ENCODE measurements around the gene DCAF8.

DCAF8 gene

DNA sequence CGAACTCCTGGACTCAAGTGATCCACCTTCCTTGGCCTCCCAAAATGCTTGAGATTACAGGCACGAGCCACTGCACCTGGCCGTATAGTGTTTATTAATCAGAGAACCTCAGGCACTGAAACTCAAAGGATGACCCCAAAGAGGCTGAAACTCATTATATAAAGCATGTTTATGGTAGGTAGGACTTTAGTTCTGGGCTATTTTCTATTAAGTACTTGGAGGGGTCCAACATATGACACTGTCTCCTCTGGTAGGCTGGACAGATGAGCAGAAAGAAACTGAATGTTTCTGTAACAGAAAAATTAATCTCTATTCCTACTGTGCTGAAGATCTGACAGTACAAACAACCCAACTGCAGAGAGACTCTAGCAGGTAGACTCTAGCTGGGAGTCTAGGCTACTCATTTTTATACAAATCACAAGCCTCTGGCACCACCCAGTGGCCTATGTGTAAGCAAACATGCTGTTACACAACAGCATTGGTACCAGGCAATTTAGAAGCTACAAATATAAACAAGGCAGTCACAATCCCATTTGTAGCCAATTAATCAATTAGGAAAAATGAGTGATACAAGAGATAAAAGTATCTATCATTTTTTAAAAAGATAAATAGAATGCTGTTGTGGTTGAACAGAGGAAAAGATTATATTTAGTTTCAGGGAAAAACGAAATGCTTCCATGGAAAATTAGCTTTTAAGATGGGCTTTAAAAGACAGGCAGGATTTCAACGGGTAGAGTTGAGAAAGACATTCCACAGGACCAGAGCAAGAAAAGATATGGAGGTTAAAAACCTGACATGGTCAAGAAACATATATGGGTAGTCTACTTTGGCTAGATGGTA lies 10.4 kb downstream of the DCAF8 start:
- Histone ChIP-seq H3K9me2 (replicated peaks; ENCODE audit: low read depth, low read length) (no peaks in the 10 kb centered on the region), H4K20me1 (ENCODE audit: insufficient read depth, low read length, poor library complexity, severe bottlenecking) (peaks cover 14% of the 10 kb centered on the region), H3K9me3 (ENCODE audit: insufficient read depth, low read depth, low read length) (no peaks in the 10 kb centered on the region), H2AFZ (ENCODE audit: low read length) (no peak overlapping the region), H3K79me2 (ENCODE audit: insufficient read depth, low read length) (peaks cover 25% of the 10 kb centered on the region), H3K9ac (ENCODE audit: low read depth, low read length, poor library complexity, severe bottlenecking) (no peak overlapping the region), H3K27me3 (ENCODE audit: insufficient read depth, low read length, poor library complexity, severe bottlenecking) (no peaks in the 10 kb centered on the region), H3K4me3 (ENCODE audit: low read length, poor library complexity, severe bottlenecking) (no peak overlapping the region), H3F3A (ENCODE audit: low read depth) (no peaks in the 10 kb centered on the region), H3K4me1 (ENCODE audit: insufficient read depth, low read length, poor library complexity, severe bottlenecking) (peaks cover 4% of the 10 kb centered on the region), H3K4me2 (ENCODE audit: low read depth, low read length, poor library complexity, severe bottlenecking) (no peak overlapping the region), H3K36me3 (ENCODE audit: insufficient read depth, low read length) (no peaks in the 10 kb centered on the region)
- TF ChIP-seq, protein P1, sequence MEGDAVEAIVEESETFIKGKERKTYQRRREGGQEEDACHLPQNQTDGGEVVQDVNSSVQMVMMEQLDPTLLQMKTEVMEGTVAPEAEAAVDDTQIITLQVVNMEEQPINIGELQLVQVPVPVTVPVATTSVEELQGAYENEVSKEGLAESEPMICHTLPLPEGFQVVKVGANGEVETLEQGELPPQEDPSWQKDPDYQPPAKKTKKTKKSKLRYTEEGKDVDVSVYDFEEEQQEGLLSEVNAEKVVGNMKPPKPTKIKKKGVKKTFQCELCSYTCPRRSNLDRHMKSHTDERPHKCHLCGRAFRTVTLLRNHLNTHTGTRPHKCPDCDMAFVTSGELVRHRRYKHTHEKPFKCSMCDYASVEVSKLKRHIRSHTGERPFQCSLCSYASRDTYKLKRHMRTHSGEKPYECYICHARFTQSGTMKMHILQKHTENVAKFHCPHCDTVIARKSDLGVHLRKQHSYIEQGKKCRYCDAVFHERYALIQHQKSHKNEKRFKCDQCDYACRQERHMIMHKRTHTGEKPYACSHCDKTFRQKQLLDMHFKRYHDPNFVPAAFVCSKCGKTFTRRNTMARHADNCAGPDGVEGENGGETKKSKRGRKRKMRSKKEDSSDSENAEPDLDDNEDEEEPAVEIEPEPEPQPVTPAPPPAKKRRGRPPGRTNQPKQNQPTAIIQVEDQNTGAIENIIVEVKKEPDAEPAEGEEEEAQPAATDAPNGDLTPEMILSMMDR (conservative IDR thresholded peaks at IDR 0.05; ENCODE audit: low read length): peak; percentile 86
- no peak for TF ChIP-seq EZH2phosphoT487 (IDR thresholded peaks at IDR 0.05; ENCODE audit: borderline replicate concordance)

DNA sequence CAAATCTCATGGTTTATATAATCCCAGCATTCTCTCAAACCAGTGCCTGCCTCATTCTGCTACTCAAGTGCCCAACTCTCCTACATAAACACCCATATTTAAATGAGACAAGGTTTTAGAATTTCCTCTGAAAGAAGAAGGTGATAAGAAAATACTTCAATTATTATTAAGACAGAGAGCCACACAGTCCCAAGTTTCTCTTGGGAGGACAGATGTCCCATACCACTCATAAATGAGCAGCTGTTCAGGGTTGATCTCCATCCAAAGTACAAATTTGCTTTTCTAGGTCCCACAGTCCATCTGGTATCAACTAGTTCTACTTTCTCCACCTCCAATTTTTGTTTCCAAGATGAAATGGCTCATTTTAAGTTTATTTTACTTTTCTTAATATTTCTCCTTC lies 11.3 kb downstream of the DCAF8 start:
- Histone ChIP-seq H3K9me3 (ENCODE audit: insufficient read depth, low read depth, low read length) (no peaks in the 10 kb centered on the region), H3K9ac (ENCODE audit: low read depth, low read length, poor library complexity, severe bottlenecking) (no peak overlapping the region), H3K4me3 (ENCODE audit: low read length, poor library complexity, severe bottlenecking) (no peak overlapping the region), H3K4me1 (ENCODE audit: insufficient read depth, low read length, poor library complexity, severe bottlenecking) (no peaks in the 10 kb centered on the region), H3K4me2 (ENCODE audit: low read depth, low read length, poor library complexity, severe bottlenecking) (no peak overlapping the region), H3F3A (ENCODE audit: low read depth) (no peaks in the 10 kb centered on the region), H3K79me2 (ENCODE audit: insufficient read depth, low read length) (peaks cover 25% of the 10 kb centered on the region; the same call in 1 of the 2 replicates), H3K36me3 (ENCODE audit: insufficient read depth, low read length) (no peaks in the 10 kb centered on the region), H3K27me3 (ENCODE audit: insufficient read depth, low read length, poor library complexity, severe bottlenecking) (no peaks in the 10 kb centered on the region), H4K20me1 (ENCODE audit: insufficient read depth, low read length, poor library complexity, severe bottlenecking) (peaks cover 10% of the 10 kb centered on the region), H2AFZ (ENCODE audit: low read length) (no peak overlapping the region), H3K9me2 (replicated peaks; ENCODE audit: low read depth, low read length) (no peaks in the 10 kb centered on the region)
- TF ChIP-seq EZH2phosphoT487 (IDR thresholded peaks at IDR 0.05; ENCODE audit: borderline replicate concordance): no peak
- TF ChIP-seq, protein P1 (conservative IDR thresholded peaks at IDR 0.05; ENCODE audit: low read length): no peak

DNA sequence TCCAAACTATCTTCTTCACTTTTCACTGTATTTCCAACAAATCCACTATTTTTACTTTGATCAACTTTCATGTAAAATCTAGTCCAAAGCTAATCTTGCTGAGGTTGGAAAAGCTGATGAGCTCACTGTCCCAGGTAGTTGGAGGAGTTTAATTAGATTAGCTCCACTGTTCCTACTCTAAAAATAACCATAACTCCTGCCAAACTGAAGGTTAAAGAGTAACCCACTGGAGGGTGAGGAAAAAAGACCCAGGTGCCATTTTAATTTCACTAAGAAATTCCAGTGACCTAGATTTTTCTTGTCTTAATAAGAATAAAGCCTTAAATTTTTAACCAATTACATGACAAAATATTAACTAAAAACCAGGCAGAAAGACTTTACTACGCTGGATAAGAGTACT lies 15.3 kb downstream of the DCAF8 start:
- H2AFZ ChIP-seq (ENCODE audit: low read length): no peak overlapping the region
- TF ChIP-seq, protein P1 (conservative IDR thresholded peaks at IDR 0.05; ENCODE audit: low read length): no peak
- TF ChIP-seq EZH2phosphoT487 (IDR thresholded peaks at IDR 0.05; ENCODE audit: borderline replicate concordance): no peak
- no peaks in the 10 kb centered on the region for H3K9me2 ChIP-seq (replicated peaks; ENCODE audit: low read depth, low read length)
- H3K4me2 ChIP-seq (ENCODE audit: low read depth, low read length, poor library complexity, severe bottlenecking): no peak overlapping the region
- no peaks in the 10 kb centered on the region for H3K27me3 ChIP-seq (ENCODE audit: insufficient read depth, low read length, poor library complexity, severe bottlenecking)
- no peaks in the 10 kb centered on the region for H3F3A ChIP-seq (ENCODE audit: low read depth)
- no peaks in the 10 kb centered on the region for H3K4me1 ChIP-seq (ENCODE audit: insufficient read depth, low read length, poor library complexity, severe bottlenecking)
- H3K36me3 ChIP-seq (ENCODE audit: insufficient read depth, low read length): peaks cover 21% of the 10 kb centered on the region; the same call in 1 of the 2 replicates
- H4K20me1 ChIP-seq (ENCODE audit: insufficient read depth, low read length, poor library complexity, severe bottlenecking): peaks cover 14% of the 10 kb centered on the region
- no peak overlapping the region for H3K4me3 ChIP-seq (ENCODE audit: low read length, poor library complexity, severe bottlenecking)
- H3K9me3 ChIP-seq (ENCODE audit: insufficient read depth, low read depth, low read length): no peaks in the 10 kb centered on the region
- peaks cover 32% of the 10 kb centered on the region; the same call in 1 of the 2 replicates for H3K79me2 ChIP-seq (ENCODE audit: insufficient read depth, low read length)
- H3K9ac ChIP-seq (ENCODE audit: low read depth, low read length, poor library complexity, severe bottlenecking): no peak overlapping the region

Measured in Loucy (cell line).